ENCODE measurements around the gene OR10AD1.
A peak's percentile ranks its signal among the peaks of the same experiment; 100 is the strongest.

The OR10AD1 gene

DNA sequence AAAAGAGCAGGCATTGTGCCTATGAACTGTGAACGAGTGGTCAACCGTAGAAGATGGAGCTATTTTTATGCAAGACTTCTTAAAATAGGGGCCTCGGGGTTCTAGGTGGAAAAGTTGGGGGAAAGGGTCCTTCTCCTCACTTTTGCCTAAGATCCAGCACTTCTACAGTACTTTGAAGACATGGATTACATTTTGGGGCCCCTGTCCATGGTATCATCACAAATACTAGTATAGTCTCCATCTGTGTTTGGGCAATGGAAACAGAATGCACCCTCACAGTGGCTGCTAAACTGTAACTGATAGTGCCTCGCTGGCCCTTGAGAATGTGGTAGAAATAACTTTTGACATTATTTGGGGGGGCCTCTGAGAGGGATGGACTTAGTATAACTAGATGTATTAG lies 25.1 kb downstream of the OR10AD1 start:
- H3K9ac ChIP-seq (ENCODE audit: low read length) = no peak overlapping the region
- no peaks in the 10 kb centered on the region for H3K36me3 ChIP-seq (ENCODE audit: control insufficient read depth, low read depth, low read length)
- no peak overlapping the region for H3K4me3 ChIP-seq (ENCODE audit: low read length)
- no peaks in the 10 kb centered on the region for H3K9me3 ChIP-seq (ENCODE audit: control insufficient read depth, low read depth, low read length)
- peaks cover 15% of the 10 kb centered on the region for H3K4me1 ChIP-seq (ENCODE audit: control insufficient read depth, low read depth, low read length)
- peaks cover 28% of the 10 kb centered on the region for H3K27me3 ChIP-seq (ENCODE audit: control insufficient read depth, insufficient read depth, low read length)
- no peak overlapping the region for H3K27ac ChIP-seq (ENCODE audit: low read length)

DNA sequence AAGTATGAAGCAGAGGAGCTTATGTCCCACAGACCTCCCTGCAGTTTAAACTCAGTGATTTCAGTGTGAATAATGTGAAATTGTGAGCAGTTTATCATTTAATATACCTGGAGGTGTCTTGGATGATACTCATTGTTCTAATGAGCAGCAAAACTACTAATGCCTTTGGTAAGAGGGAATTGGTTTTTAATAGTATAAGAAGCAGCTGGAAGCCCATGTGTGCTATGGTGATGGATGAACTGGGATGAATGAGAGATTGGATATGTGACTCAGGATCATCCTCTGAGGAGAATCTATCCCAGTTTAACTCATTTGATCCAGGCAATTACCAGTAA lies 26.7 kb downstream of the OR10AD1 start:
- peak overlapping the region; percentile 8 for H3K4me3 ChIP-seq (ENCODE audit: low read length)
- H3K27me3 ChIP-seq (ENCODE audit: control insufficient read depth, insufficient read depth, low read length) = peaks cover 12% of the 10 kb centered on the region
- H3K27ac ChIP-seq (ENCODE audit: low read length) = no peak overlapping the region
- no peaks in the 10 kb centered on the region for H3K36me3 ChIP-seq (ENCODE audit: control insufficient read depth, low read depth, low read length)
- H3K9me3 ChIP-seq (ENCODE audit: control insufficient read depth, low read depth, low read length) = no peaks in the 10 kb centered on the region
- H3K4me1 ChIP-seq (ENCODE audit: control insufficient read depth, low read depth, low read length) = peaks cover 10% of the 10 kb centered on the region
- no peak overlapping the region for H3K9ac ChIP-seq (ENCODE audit: low read length)

DNA sequence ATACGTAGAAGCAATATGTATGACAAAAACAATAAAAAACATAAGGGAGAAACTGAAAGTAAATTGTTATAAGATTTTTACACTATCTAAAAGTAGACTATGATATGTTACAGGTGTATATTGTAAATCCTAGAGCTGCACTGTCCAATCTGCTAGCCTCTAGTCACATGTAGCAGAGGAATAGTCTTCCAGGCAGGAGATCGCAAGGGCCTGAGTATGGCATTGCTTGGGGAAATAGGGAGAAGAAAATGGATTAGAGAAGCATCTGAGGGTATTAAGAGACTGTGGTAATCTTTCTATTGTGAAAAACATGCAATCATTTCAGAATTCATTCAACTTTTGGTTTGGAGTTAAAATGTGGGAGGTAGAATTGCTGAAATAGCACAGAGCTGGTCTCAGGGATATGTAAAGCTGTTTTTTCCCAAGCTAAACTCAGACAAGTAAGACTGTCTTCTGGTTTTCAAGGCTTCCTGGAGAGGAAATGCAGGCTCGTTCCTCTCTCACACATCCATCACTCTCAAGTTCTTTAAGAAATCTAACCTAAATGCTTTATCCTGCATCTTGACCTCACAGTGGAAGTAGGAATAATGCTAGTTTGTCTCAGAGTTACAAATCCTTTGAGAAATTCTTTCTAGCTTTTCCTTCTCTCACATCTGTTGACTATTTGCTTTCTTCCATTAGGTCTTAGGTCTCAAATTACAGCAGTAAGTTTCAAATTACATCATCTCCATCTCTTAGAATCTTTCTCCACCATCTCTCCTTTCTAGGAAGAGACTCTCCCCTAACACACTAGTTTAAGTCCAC lies 27.3 kb downstream of the OR10AD1 start:
- Histone ChIP-seq H3K9ac (ENCODE audit: low read length) (no peak overlapping the region), H3K27me3 (ENCODE audit: control insufficient read depth, insufficient read depth, low read length) (peaks cover 6% of the 10 kb centered on the region), H3K36me3 (ENCODE audit: control insufficient read depth, low read depth, low read length) (no peaks in the 10 kb centered on the region), H3K4me1 (ENCODE audit: control insufficient read depth, low read depth, low read length) (peaks cover 10% of the 10 kb centered on the region), H3K9me3 (ENCODE audit: control insufficient read depth, low read depth, low read length) (no peaks in the 10 kb centered on the region), H3K27ac (ENCODE audit: low read length) (no peak overlapping the region), H3K4me3 (ENCODE audit: low read length) (peak overlapping the region; percentile 8)

DNA sequence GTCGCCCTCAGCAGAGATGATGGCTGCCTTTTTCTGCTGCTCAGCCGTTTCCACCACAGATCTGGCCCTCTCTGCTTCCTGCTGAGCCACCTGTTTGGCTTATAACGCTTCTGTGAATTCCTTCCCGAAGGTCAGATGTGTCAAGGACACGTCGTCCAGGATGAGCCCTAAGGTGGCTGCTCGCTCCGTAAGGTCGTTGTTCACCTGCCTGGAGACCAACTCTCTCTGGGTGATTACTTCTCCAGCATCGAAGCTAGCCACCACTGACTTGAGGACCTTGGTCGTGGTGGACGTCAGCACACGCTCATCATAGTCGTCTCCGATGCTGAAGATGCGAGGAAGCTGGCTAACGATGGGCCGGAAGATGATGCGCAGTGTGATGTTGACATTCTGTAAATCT lies 34.1 kb downstream of the OR10AD1 start:
- Histone ChIP-seq H3K27ac (ENCODE audit: low read length) (no peak overlapping the region), H3K9ac (ENCODE audit: low read length) (no peak overlapping the region), H3K4me3 (ENCODE audit: low read length) (no peak overlapping the region), H3K4me1 (ENCODE audit: control insufficient read depth, low read depth, low read length) (no peaks in the 10 kb centered on the region), H3K36me3 (ENCODE audit: control insufficient read depth, low read depth, low read length) (no peaks in the 10 kb centered on the region), H3K27me3 (ENCODE audit: control insufficient read depth, insufficient read depth, low read length) (no peaks in the 10 kb centered on the region), H3K9me3 (ENCODE audit: control insufficient read depth, low read depth, low read length) (no peaks in the 10 kb centered on the region)

DNA sequence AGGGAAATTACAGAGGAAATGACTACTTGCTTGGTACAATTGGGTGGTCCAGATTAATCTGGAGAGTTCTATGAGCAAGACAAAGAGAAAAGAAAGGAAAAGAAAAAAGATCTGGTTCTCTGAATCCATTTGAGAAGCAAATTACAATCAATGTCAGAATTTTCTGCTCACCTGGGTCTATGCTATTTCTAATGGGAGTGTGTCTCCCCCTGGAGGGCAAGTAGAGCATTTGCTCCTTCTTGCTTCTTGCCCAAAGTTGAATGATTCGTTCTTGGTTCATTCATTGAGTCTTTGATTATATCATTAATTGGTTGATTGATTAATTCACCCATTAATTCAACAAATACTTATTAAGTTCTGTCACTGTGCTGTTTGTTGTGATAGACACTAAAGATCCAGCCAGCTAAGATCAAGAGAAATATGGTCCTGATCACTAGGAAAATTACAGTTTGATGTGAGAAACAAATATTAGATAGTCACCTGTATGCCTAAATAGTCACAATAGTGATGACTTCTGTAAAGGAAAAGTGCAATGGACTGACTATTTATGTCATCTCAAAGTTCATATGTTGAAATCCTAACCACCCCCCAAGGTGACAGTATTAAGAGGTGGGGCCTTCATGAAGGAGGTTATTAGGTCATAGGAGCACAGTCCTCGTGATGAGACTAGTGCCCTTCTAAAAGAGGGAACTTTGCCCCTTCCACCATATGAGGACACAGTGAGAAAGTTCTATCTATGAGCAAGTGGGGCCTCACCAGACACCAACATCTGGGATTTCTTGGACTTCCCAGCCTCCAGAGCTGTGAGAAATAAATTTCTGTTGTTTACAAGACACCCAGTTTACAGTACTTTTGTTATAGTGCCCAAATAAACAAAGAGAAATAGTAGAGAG lies 37.8 kb downstream of the OR10AD1 start:
- H3K9ac ChIP-seq (ENCODE audit: low read length) = no peak overlapping the region

DNA sequence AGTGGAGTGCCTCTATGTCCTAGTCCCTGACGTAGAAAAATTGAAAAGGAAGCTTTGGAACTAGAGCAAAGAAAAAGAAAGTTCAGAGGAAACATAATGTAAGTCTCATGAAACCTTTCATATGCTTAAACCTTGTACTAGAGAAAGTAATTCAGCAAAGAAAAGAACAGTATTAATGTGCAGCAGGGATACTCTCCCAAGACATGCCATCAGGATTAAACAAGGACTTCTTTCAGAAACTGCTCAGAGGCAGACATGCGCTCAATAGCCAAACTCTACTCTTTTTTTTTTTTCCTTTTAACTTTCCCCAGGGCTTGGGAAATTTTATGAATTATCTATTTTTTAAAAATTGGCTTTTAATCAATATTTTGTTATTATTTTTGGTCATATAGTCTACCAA lies 38.6 kb downstream of the OR10AD1 start:
- Histone ChIP-seq H3K4me3 (ENCODE audit: low read length) (no peak overlapping the region), H3K9ac (ENCODE audit: low read length) (no peak overlapping the region), H3K4me1 (ENCODE audit: control insufficient read depth, low read depth, low read length) (no peaks in the 10 kb centered on the region), H3K9me3 (ENCODE audit: control insufficient read depth, low read depth, low read length) (no peaks in the 10 kb centered on the region), H3K36me3 (ENCODE audit: control insufficient read depth, low read depth, low read length) (no peaks in the 10 kb centered on the region), H3K27ac (ENCODE audit: low read length) (no peak overlapping the region), H3K27me3 (ENCODE audit: control insufficient read depth, insufficient read depth, low read length) (no peaks in the 10 kb centered on the region)

More for the DNA sequence above, 37.8 kb downstream of the OR10AD1 start:
- Histone ChIP-seq H3K9me3 (ENCODE audit: control insufficient read depth, low read depth, low read length) (no peaks in the 10 kb centered on the region), H3K4me1 (ENCODE audit: control insufficient read depth, low read depth, low read length) (no peaks in the 10 kb centered on the region), H3K27ac (ENCODE audit: low read length) (no peak overlapping the region), H3K4me3 (ENCODE audit: low read length) (no peak overlapping the region), H3K27me3 (ENCODE audit: control insufficient read depth, insufficient read depth, low read length) (no peaks in the 10 kb centered on the region), H3K36me3 (ENCODE audit: control insufficient read depth, low read depth, low read length) (no peaks in the 10 kb centered on the region)

DNA sequence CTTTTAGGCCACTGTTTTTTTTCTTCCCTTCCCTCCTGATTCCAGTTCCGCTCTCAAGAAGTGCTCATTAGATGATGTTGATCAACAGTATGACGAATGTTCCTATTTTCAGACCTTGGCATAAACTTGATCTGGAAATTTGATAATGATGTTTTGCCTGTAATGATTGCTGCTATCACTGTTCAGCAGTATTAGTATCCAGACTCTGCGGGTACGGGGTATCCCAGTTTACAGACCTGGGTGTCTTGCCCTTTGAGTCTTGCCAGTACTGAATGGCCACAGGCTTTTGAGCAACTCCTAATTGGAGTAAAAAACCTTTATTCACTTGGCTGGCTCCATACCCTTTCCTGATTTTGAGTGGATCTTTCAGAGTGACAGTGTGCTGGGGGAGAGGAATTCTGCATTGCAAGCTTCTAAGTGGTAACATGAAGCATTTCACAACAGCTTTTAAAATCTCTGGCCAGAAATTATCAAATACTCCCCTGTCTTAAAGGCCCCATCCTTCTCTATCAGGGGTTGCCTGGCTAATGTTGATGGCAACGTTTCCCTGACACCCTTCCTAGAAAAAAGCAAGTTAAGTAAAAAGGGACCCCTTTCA lies 39.8 kb downstream of the OR10AD1 start:
- Histone ChIP-seq H3K27me3 (ENCODE audit: control insufficient read depth, insufficient read depth, low read length) (no peaks in the 10 kb centered on the region), H3K4me1 (ENCODE audit: control insufficient read depth, low read depth, low read length) (no peaks in the 10 kb centered on the region), H3K9ac (ENCODE audit: low read length) (no peak overlapping the region), H3K9me3 (ENCODE audit: control insufficient read depth, low read depth, low read length) (no peaks in the 10 kb centered on the region), H3K36me3 (ENCODE audit: control insufficient read depth, low read depth, low read length) (no peaks in the 10 kb centered on the region), H3K27ac (ENCODE audit: low read length) (no peak overlapping the region), H3K4me3 (ENCODE audit: low read length) (no peak overlapping the region)

DNA sequence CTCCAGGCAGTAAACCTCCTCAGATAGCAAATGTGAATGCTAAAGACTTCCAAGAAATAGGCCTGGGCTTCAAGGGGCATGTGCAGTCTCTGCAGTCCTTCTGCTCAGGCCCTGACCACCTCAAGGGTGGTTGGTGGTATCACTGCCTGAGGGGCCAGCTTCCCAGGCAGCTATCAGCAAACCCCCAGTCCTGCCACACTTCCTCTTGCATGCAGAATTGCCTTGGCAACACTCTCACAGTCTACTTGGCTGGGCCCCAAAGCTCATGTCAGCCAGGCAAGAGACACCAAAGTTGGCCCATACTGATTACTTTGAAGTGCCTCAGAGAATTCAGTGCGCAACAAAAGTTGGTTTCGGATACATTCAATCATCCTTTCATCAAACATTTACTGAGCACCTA lies 42.3 kb downstream of the OR10AD1 start:
- Histone ChIP-seq H3K27me3 (ENCODE audit: control insufficient read depth, insufficient read depth, low read length) (no peaks in the 10 kb centered on the region), H3K27ac (ENCODE audit: low read length) (no peak overlapping the region)

DNA sequence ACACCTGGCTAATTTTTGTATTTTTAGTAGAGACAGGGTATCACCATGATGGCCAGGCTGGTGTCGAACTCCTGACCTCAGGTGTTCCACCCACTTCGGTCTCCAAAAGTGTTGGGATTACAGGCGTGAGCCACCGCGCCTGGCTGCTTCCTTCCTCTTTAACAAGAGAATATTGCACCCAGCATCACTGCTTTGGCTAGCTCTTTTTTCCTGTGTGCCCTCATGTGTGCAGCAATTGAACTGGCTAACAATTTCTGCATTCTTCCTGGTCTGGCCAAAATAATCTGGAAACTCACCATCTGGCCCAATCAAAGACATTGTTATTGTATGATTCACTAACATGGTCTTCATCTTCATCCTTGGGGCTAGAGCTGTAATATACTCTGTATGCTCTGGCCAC lies 43.0 kb downstream of the OR10AD1 start:
- no peaks in the 10 kb centered on the region for H3K9me3 ChIP-seq (ENCODE audit: control insufficient read depth, low read depth, low read length)
- no peaks in the 10 kb centered on the region for H3K27me3 ChIP-seq (ENCODE audit: control insufficient read depth, insufficient read depth, low read length)
- H3K27ac ChIP-seq (ENCODE audit: low read length) = no peak overlapping the region
- no peak overlapping the region for H3K4me3 ChIP-seq (ENCODE audit: low read length)
- no peaks in the 10 kb centered on the region for H3K36me3 ChIP-seq (ENCODE audit: control insufficient read depth, low read depth, low read length)
- H3K4me1 ChIP-seq (ENCODE audit: control insufficient read depth, low read depth, low read length) = peaks cover 3% of the 10 kb centered on the region
- no peak overlapping the region for H3K9ac ChIP-seq (ENCODE audit: low read length)

More for the DNA sequence above, 42.3 kb downstream of the OR10AD1 start:
- Histone ChIP-seq H3K36me3 (ENCODE audit: control insufficient read depth, low read depth, low read length) (no peaks in the 10 kb centered on the region), H3K9me3 (ENCODE audit: control insufficient read depth, low read depth, low read length) (no peaks in the 10 kb centered on the region), H3K9ac (ENCODE audit: low read length) (no peak overlapping the region), H3K4me3 (ENCODE audit: low read length) (no peak overlapping the region), H3K4me1 (ENCODE audit: control insufficient read depth, low read depth, low read length) (peaks cover 3% of the 10 kb centered on the region)

DNA sequence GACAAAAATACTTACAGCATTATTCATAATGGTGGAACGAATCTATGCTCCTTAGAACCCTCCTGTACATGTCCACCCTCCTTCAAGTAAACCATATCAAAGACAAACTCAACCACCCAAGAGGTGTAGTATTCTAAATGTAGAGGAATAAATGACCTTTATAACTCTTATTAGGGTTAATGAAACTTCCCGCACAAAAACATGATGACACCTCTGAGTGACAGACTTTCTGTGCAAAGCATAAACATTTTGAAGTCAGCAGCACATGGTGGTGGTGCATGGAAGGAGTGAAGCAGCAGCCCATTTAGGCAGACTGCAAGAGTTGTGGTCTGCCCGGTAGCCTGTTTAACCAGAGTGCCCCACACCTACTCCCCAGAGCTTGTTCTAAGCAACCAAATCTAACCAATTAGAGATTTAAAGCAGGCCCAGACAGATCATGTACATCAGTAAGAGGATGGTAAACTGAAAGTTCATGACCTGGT lies 45.2 kb downstream of the OR10AD1 start:
- H3K4me3 ChIP-seq (ENCODE audit: low read length) = peak overlapping the region; percentile 99
- H3K4me1 ChIP-seq (ENCODE audit: control insufficient read depth, low read depth, low read length) = peaks cover 3% of the 10 kb centered on the region
- H3K9me3 ChIP-seq (ENCODE audit: control insufficient read depth, low read depth, low read length) = no peaks in the 10 kb centered on the region
- no peaks in the 10 kb centered on the region for H3K27me3 ChIP-seq (ENCODE audit: control insufficient read depth, insufficient read depth, low read length)
- peak overlapping the region; percentile 49 for H3K9ac ChIP-seq (ENCODE audit: low read length)
- H3K36me3 ChIP-seq (ENCODE audit: control insufficient read depth, low read depth, low read length) = no peaks in the 10 kb centered on the region
- peak overlapping the region; percentile 34 for H3K27ac ChIP-seq (ENCODE audit: low read length)

DNA sequence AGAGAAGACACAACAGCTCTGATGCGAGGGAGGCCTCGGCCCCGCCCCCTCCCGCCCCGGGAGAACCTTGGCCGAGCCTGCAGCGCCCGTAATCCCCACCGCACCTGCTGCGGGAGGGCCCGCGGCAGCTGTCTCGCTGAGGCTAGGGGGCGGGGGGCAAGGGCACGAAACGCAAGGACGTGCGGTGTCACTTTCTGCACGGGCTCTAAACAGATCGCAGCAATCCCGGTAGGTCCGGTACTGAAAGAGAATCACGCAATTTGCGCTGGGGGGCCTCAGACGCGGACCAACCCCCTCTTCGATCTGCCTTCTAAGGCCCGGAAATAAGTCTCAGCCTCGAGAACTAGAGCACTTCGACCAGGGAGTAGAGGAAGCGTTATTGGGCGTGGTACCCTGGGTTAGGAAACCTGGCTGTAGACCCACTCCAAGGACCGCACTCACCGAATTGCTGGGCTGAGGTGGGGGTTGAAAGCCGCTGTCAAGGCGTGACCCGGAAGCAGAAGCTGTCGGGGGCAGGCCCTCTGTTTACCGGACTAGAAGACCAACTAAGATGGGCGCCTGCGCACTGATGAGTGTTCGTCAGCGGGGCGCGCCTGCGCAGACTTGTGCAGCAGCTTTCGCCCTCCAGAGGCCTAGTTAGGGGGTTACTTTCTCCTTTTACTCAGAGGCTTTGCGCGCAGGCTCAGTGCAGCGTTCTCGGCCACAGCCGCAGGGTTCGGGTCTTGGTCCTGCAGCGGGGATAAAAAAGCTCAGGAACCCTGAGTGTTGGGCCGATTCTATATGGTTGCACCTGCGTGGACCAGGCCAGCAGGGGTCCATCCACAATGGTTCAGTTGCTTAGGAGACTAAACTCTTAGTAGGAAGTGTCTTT lies 45.8 kb downstream of the OR10AD1 start, which contains the start of gene ASB8:
TSS of gene ASB8 (minus strand) at position 498 of the 871 bp plus-strand sequence. CDS start 4,019 bp downstream, outside the sequence.
- peak within 1 kb of the TSS; percentile 99 for H3K4me3 ChIP-seq (ENCODE audit: low read length)
- no peaks in the 10 kb centered on the region for H3K9me3 ChIP-seq (ENCODE audit: control insufficient read depth, low read depth, low read length)
- no peaks in the 10 kb centered on the region for H3K27me3 ChIP-seq (ENCODE audit: control insufficient read depth, insufficient read depth, low read length)
- no peaks in the 10 kb centered on the region for H3K36me3 ChIP-seq (ENCODE audit: control insufficient read depth, low read depth, low read length)
- H3K4me1 ChIP-seq (ENCODE audit: control insufficient read depth, low read depth, low read length) = peaks cover 3% of the 10 kb centered on the region
- peak within 1 kb of the TSS; percentile 34 for H3K27ac ChIP-seq (ENCODE audit: low read length)
- H3K9ac ChIP-seq (ENCODE audit: low read length) = peak within 1 kb of the TSS; percentile 65

Data from iPS-18a (cell line).